HepG2 (cell line): ENCODE data around the gene TCF3. TPM values are rescaled to one million over a fixed set of nuclear protein-coding genes. Genes with fewer than 3 reads are reported as not detected.

Experiments
- ARID3A ChIP-seq: IDR thresholded peaks from 2 replicates; pipeline ENCODE4 v1.6.1; 2012; ENCODE audit warnings: low read depth, low read length, improper control_type of control experiment
- CCDC6 ChIP-seq: sonication (generic); formaldehyde crosslinking; IDR thresholded peaks from 2 replicates; pipeline ENCODE4 v1.8.1; 2022; ENCODE audit warnings: mild to moderate bottlenecking, missing genetic modification reagents, moderate library complexity
- ELF4 ChIP-seq: sonication (generic); formaldehyde crosslinking; IDR thresholded peaks from 2 replicates; pipeline ENCODE4 v1.5.0; 2020; ENCODE audit warnings: missing genetic modification reagents, mild to moderate bottlenecking, moderate library complexity, borderline replicate concordance
- GABPA ChIP-seq, 2 experiments: IDR thresholded peaks; 2 replicates each; pipeline ENCODE4 v1.6.1; 2011 to 2016; ENCODE audit warnings: low read depth in 2 of 2, low read length in 1 of 2, missing biosample characterization in 1 of 2, missing genetic modification characterization in 1 of 2
- GMEB2 ChIP-seq: IDR thresholded peaks from 2 replicates; pipeline ENCODE4 v1.6.1; 2016; ENCODE audit warnings: missing biosample characterization, missing genetic modification reagents, low read depth
- GZF1 ChIP-seq: sonication (generic); formaldehyde crosslinking; IDR thresholded peaks from 2 replicates; pipeline ENCODE4 v1.5.1; 2020; ENCODE audit warnings: mild to moderate bottlenecking, missing genetic modification reagents
- HOXA5 ChIP-seq: sonication (generic); formaldehyde crosslinking; IDR thresholded peaks from 2 replicates; pipeline ENCODE4 v1.4.0; 2020; ENCODE audit warnings: missing genetic modification reagents
- LRRFIP1 ChIP-seq: sonication (generic); formaldehyde crosslinking; conservative IDR thresholded peaks from 2 replicates; pipeline ENCODE4 v1.4.0; 2020; ENCODE audit warnings: missing genetic modification reagents
- MXD4 ChIP-seq: IDR thresholded peaks from 2 replicates; pipeline ENCODE4 v1.6.1; 2016; ENCODE audit warnings: mild to moderate bottlenecking, missing biosample characterization, missing genetic modification reagents
- NCOR1 ChIP-seq: fragments of 200-600 bp; sonication (generic); IDR thresholded peaks from 2 replicates; pipeline ENCODE4 v1.7.0; 2017; ENCODE audit warnings: antibody characterized with exemption, low read length, borderline replicate concordance
- PAX8 ChIP-seq: sonication (generic); formaldehyde crosslinking; IDR thresholded peaks from 2 replicates; pipeline ENCODE4 v1.8.0; 2022; ENCODE audit warnings: mild to moderate bottlenecking, missing genetic modification reagents, borderline replicate concordance
- TARDBP ChIP-seq: sonication (generic); formaldehyde crosslinking; IDR thresholded peaks from 2 replicates; pipeline ENCODE4 v1.8.0; 2022; ENCODE audit warnings: mild to moderate bottlenecking, missing genetic modification reagents
- WIZ ChIP-seq: sonication (generic); formaldehyde crosslinking; IDR thresholded peaks from 2 replicates; pipeline ENCODE4 v1.5.1; 2020; ENCODE audit warnings: mild to moderate bottlenecking, missing genetic modification reagents
- XRCC5 ChIP-seq: fragments of 200-400 bp; formaldehyde crosslinking; optimal IDR thresholded peaks from 2 replicates; pipeline ENCODE3; 2017; ENCODE audit warnings: mild to moderate bottlenecking, low read length
- ZBTB42 ChIP-seq: sonication (generic); formaldehyde crosslinking; IDR thresholded peaks from 2 replicates; pipeline ENCODE4 v1.5.0; 2020; ENCODE audit warnings: mild to moderate bottlenecking, missing genetic modification reagents
- ZBTB7B ChIP-seq: sonication (generic); formaldehyde crosslinking; IDR thresholded peaks from 2 replicates; pipeline ENCODE4 v1.4.0; 2020; ENCODE audit warnings: missing genetic modification reagents
- ZNF331 ChIP-seq: sonication (generic); formaldehyde crosslinking; IDR thresholded peaks from 2 replicates; pipeline ENCODE4 v1.4.0; 2020; ENCODE audit warnings: missing genetic modification reagents
- ZNF704 ChIP-seq: sonication (generic); formaldehyde crosslinking; IDR thresholded peaks from 2 replicates; pipeline ENCODE4 v1.8.1; 2023; ENCODE audit warnings: mild to moderate bottlenecking, inconsistent platforms, moderate library complexity, missing genetic modification reagents, borderline replicate concordance
- polyA plus RNA-seq, 8 experiments: library from polyadenylated mRNA; depleted of rRNA in 3 of 8; stranded (reverse) in 7 of 8; unstranded in 1 of 8; fragments of >200 nt; fragmentation: Illumina TruSeq in 4 of 8; extraction: Trizol in 4 of 8; gene quantifications; 2 replicates each; pipeline versions ENCODE4 v1.2.1 to v1.2.3, GENCODE V29; 2011 to 2016; ENCODE audit warnings: low read depth in 4 of 8, missing spikeins in 1 of 8, mixed read lengths in 1 of 8; ENCODE audit not compliant: insufficient read depth in 1 of 8
- total RNA-seq, 5 experiments: library from RNA; depleted of rRNA; stranded (reverse); fragments of >200 nt; fragmentation: Illumina TruSeq; extraction: Trizol; gene quantifications; 2 replicates each; pipeline ENCODE4 v1.2.3, GENCODE V29; 2016; ENCODE audit warnings: low read depth in 1 of 5
- TF ChIP-seq, protein P1 (sequence below): sonication (generic); formaldehyde crosslinking; IDR thresholded peaks from 2 replicates; pipeline ENCODE4 v1.8.0; 2022; ENCODE audit warnings: missing genetic modification reagents, mild to moderate bottlenecking, borderline replicate concordance
- TF ChIP-seq, protein P2 (sequence below): sonication (generic); formaldehyde crosslinking; IDR thresholded peaks from 2 replicates; pipeline ENCODE4 v1.4.0; 2020; ENCODE audit warnings: mild to moderate bottlenecking, missing genetic modification reagents

Gene TCF3
- total and polyA plus RNA-seq, 2 of the 13 experiments (the other 11 are each of a cell fraction or from before 2014, with no cell fraction given): 51.4 to 53.2 TPM

DNA sequence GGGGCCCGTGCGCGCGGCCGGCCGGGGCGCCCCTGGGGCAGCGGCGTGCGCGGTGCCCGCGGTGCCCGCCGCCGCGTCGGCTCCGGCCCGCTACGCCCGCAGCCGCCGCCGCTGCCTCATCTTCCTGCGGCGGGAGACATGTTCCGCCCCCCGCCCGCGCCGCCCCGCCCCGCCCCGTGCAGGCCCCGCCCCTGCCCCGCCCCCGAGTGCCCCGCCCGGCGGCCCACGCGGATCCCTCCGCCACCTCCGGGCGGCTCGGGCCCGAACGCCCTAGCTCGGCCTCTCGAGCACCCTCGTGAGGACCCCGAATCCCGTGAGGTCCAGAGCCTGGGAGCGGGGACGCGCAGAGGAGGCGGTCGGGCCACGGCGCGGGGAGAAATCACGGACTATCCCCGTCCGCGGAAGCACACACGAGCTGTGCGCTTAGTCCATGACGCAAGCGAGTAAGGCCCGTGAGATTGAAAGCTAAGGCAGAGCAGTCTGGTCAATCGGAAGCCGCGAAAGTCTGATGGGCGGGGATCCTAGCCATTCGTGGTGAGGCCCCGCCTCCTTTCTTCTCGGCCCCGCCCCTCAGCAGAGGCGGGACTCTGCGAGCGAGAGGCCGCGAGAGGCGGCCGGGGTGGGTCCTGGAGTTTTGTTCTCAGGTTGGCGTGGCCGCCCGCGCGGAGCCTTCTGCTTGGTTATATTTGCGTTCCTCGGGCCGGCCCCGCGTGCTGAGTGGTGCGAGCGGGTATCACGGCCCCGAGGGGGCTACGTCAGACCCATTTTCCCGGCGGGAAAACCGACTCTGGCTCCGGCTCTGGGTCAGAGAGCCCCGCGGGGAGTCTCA lies at the start of gene TCF3 (continued):
- TF ChIP-seq, protein P1, sequence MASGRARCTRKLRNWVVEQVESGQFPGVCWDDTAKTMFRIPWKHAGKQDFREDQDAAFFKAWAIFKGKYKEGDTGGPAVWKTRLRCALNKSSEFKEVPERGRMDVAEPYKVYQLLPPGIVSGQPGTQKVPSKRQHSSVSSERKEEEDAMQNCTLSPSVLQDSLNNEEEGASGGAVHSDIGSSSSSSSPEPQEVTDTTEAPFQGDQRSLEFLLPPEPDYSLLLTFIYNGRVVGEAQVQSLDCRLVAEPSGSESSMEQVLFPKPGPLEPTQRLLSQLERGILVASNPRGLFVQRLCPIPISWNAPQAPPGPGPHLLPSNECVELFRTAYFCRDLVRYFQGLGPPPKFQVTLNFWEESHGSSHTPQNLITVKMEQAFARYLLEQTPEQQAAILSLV: no peak
- no peak for TF ChIP-seq GZF1
- peak; percentile 58; the same call in 1 of the 2 replicates for TF ChIP-seq TARDBP (CRISPR knock-in tag)
- TF ChIP-seq ELF4: no peak
- no peak for TF ChIP-seq CCDC6 (CRISPR knock-in tag)
- 0 out of 2 replicates have a peak, but pooled peaks have one; percentile 32 for TF ChIP-seq ZNF704
- TF ChIP-seq NCOR1: peak; percentile 76; the same call in 1 of the 2 replicates
- peak; percentile 72; the same call in 1 of the 2 replicates for TF ChIP-seq ZNF331 (CRISPR knock-in tag)
- no peak for TF ChIP-seq PAX8 (CRISPR knock-in tag)
- TF ChIP-seq ZBTB42 (CRISPR knock-in tag): peak; percentile 68; the same call in 1 of the 2 replicates
- TF ChIP-seq, protein P2, sequence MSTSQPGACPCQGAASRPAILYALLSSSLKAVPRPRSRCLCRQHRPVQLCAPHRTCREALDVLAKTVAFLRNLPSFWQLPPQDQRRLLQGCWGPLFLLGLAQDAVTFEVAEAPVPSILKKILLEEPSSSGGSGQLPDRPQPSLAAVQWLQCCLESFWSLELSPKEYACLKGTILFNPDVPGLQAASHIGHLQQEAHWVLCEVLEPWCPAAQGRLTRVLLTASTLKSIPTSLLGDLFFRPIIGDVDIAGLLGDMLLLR (CRISPR knock-in tag): no peak
- no peak for TF ChIP-seq LRRFIP1 (CRISPR knock-in tag)
- peak; percentile 96 for TF ChIP-seq ZBTB7B
- TF ChIP-seq MXD4 (CRISPR knock-in tag): 0 out of 2 replicates have a peak, but pooled peaks have one; percentile 47
- TF ChIP-seq GABPA (IDR thresholded peaks at IDR 0.05; ENCODE audit: low read depth, low read length): peak; percentile 44
- no peak for TF ChIP-seq GABPA (CRISPR knock-in tag; IDR thresholded peaks at IDR 0.05; ENCODE audit: low read depth)
- peak; percentile 60; the same call in 1 of the 2 replicates for TF ChIP-seq GMEB2 (CRISPR knock-in tag)
- TF ChIP-seq WIZ (CRISPR knock-in tag): no peak
- TF ChIP-seq HOXA5 (CRISPR knock-in tag): no peak
- peak; percentile 93 for TF ChIP-seq XRCC5
- peak; percentile 26; the same call in 1 of the 2 replicates for TF ChIP-seq ARID3A
